C4-2B (cell line): ENCODE results near the gene ZBTB8B.

Experiments used
- CTCF ChIP-seq: fragments of 450-650 bp; conservative IDR thresholded peaks from 2 replicates; pipeline ENCODE4 v1.5.1; 2017; ENCODE audit warnings: mild to moderate bottlenecking
- ZFX ChIP-seq: fragments of 450-650 bp; IDR thresholded peaks from 2 replicates; pipeline ENCODE4 v1.6.1; 2017

DNA sequence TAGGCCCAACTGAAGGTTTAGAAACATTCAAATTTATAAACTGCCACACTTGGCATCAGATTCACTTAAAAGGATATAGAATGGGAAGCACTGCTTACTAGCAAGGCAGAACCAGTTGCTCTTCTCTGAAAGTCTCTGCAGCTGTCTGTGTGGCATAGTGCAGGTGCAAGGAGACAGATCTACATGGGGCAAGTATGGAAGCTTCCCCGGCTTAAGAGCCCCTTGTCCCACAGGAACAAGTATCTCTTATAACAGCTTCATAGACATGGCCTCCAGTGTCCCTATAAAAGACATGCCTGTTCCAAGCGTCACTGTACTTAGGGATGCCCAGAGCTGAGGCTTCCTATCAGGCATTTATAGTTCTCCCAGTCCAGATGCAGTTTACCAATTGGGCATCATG lies 26.5 kb downstream of the ZBTB8B start:
- TF ChIP-seq CTCF (no peak), ZFX (no peak)
